ENCODE results near the gene NCOA1.

GRCh38 chr2:24690524-24690923 is 199.5 kb downstream of the NCOA1 start:
- TF ChIP-seq, protein P1, sequence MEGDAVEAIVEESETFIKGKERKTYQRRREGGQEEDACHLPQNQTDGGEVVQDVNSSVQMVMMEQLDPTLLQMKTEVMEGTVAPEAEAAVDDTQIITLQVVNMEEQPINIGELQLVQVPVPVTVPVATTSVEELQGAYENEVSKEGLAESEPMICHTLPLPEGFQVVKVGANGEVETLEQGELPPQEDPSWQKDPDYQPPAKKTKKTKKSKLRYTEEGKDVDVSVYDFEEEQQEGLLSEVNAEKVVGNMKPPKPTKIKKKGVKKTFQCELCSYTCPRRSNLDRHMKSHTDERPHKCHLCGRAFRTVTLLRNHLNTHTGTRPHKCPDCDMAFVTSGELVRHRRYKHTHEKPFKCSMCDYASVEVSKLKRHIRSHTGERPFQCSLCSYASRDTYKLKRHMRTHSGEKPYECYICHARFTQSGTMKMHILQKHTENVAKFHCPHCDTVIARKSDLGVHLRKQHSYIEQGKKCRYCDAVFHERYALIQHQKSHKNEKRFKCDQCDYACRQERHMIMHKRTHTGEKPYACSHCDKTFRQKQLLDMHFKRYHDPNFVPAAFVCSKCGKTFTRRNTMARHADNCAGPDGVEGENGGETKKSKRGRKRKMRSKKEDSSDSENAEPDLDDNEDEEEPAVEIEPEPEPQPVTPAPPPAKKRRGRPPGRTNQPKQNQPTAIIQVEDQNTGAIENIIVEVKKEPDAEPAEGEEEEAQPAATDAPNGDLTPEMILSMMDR (IDR thresholded peaks at IDR 0.05), result no peak
- TF ChIP-seq POLR2AphosphoS5 (IDR thresholded peaks at IDR 0.05; ENCODE audit: insufficient read depth in 1 of 2, low read depth in 1 of 2) (no peak), POLR2A (IDR thresholded peaks at IDR 0.05) (no peak)

Measured in vagina (tissue), 2 donors.